Karpas-422 (cell line): Measurements from ENCODE around the gene SENP3. TPM values are rescaled to one million over a fixed set of nuclear protein-coding genes. Genes with fewer than 3 reads are reported as not detected.

Experiments
- DNase-seq: peaks from one replicate; pipeline ENCODE4 v3.0.0-alpha.2; 2015
- H2AFZ ChIP-seq: fragments of 200-600 bp; sonication (generic); 2 replicates; pipeline ENCODE4 v1.6.1; 2014; ENCODE audit warnings: antibody characterized with exemption, low read length, mixed read lengths
- H3K27ac ChIP-seq: fragments of 200-600 bp; sonication (generic); 2 replicates; pipeline ENCODE4 v1.5.1; 2014; ENCODE audit warnings: mild to moderate bottlenecking, low read length, moderate library complexity
- H3K27me3 ChIP-seq: fragments of 200-600 bp; sonication (generic); 2 replicates; pipeline ENCODE4 v1.6.1; 2014; ENCODE audit warnings: low read length, mixed read lengths
- H3K36me3 ChIP-seq: fragments of 200-600 bp; sonication (generic); 2 replicates; pipeline ENCODE4 v1.6.1; 2014; ENCODE audit warnings: low read length, mixed read lengths; ENCODE audit not compliant: insufficient read depth
- H3K4me1 ChIP-seq: fragments of 200-600 bp; sonication (generic); 2 replicates; pipeline ENCODE4 v1.6.1; 2014; ENCODE audit warnings: mild to moderate bottlenecking, low read length, mixed read lengths
- H3K4me2 ChIP-seq: fragments of 200-600 bp; sonication (generic); 2 replicates; pipeline ENCODE4 v1.6.1; 2014; ENCODE audit warnings: low read length, low read depth, mild to moderate bottlenecking; ENCODE audit not compliant: poor library complexity, severe bottlenecking
- H3K4me3 ChIP-seq: fragments of 200-600 bp; sonication (generic); 2 replicates; pipeline ENCODE4 v1.5.1; 2014; ENCODE audit warnings: mild to moderate bottlenecking, antibody characterized with exemption, low read length, mixed read lengths
- H3K79me2 ChIP-seq: fragments of 200-600 bp; sonication (generic); 2 replicates; pipeline ENCODE4 v1.6.1; 2014; ENCODE audit warnings: mild to moderate bottlenecking, low read length, mixed read lengths
- H3K9ac ChIP-seq: fragments of 200-600 bp; sonication (generic); 2 replicates; pipeline ENCODE4 v1.6.0; 2014; ENCODE audit warnings: low read length
- H3K9me2 ChIP-seq: fragments of 200-600 bp; sonication (generic), shearing (Covaris generic); replicated peaks from 2 replicates; pipeline ENCODE4 v1.6.0; 2014; ENCODE audit warnings: mild to moderate bottlenecking, low read length, moderate library complexity; ENCODE audit not compliant: insufficient read depth
- H3K9me3 ChIP-seq: fragments of 300-700, 200-600 bp; sonication (generic); 2 replicates; pipeline ENCODE4 v1.6.1; 2014; ENCODE audit warnings: low read length, mixed read lengths
- H4K20me1 ChIP-seq: fragments of 200-600 bp; sonication (generic); 2 replicates; pipeline ENCODE4 v1.6.1; 2014; ENCODE audit warnings: mild to moderate bottlenecking, antibody characterized with exemption, low read length, low read depth; ENCODE audit not compliant: insufficient read depth
- total RNA-seq: library from RNA; depleted of rRNA; stranded (reverse); fragments of >200 nt; shearing (Covaris generic); gene quantifications from 2 replicates; pipeline ENCODE4 v1.2.3, GENCODE V29; 2014; ENCODE audit warnings: low replicate concordance

Gene SENP3
- total RNA-seq, 1 experiment from 2014 or later, result 62.8 TPM

GRCh38 chr17:7530023-7530900 is 31.5 kb upstream of the SENP3 start:
- Histone ChIP-seq H3K36me3 (no peaks in the 10 kb centered on the region), H3K27ac (no peak overlapping the region), H3K9ac (no peak overlapping the region), H3K79me2 (no peaks in the 10 kb centered on the region), H4K20me1 (no peaks in the 10 kb centered on the region), H3K9me2 (no peaks in the 10 kb centered on the region), H3K4me3 (no peak overlapping the region), H3K9me3 (peaks cover 7% of the 10 kb centered on the region), H3K27me3 (no peaks in the 10 kb centered on the region), H2AFZ (no peak overlapping the region), H3K4me2 (no peak overlapping the region), H3K4me1 (no peaks in the 10 kb centered on the region)
- no peak for DNase-seq

GRCh38 chr17:7538050-7538449 is 23.7 kb upstream of the SENP3 start:
- Histone ChIP-seq H3K9me3 (peaks cover 6% of the 10 kb centered on the region; the same call in 1 of the 2 replicates), H3K4me1 (no peaks in the 10 kb centered on the region), H4K20me1 (no peaks in the 10 kb centered on the region), H3K27me3 (no peaks in the 10 kb centered on the region; the same call in 1 of the 2 replicates), H3K9me2 (no peaks in the 10 kb centered on the region), H3K4me3 (no peak overlapping the region), H3K36me3 (no peaks in the 10 kb centered on the region; the same call in 1 of the 2 replicates), H3K4me2 (no peak overlapping the region), H3K79me2 (no peaks in the 10 kb centered on the region), H2AFZ (no peak overlapping the region), H3K9ac (no peak overlapping the region), H3K27ac (no peak overlapping the region)
- no peak for DNase-seq

- Histone ChIP-seq H3K9me2 (no peaks in the 10 kb centered on the region), H3K4me1 (no peaks in the 10 kb centered on the region), H3K4me3 (no peak overlapping the region), H2AFZ (no peak overlapping the region), H4K20me1 (no peaks in the 10 kb centered on the region), H3K27me3 (no peaks in the 10 kb centered on the region; the same call in 1 of the 2 replicates), H3K79me2 (no peaks in the 10 kb centered on the region), H3K36me3 (no peaks in the 10 kb centered on the region; the same call in 1 of the 2 replicates), H3K27ac (no peak overlapping the region), H3K9ac (no peak overlapping the region), H3K9me3 (peaks cover 6% of the 10 kb centered on the region; the same call in 1 of the 2 replicates), H3K4me2 (no peak overlapping the region)
- DNase-seq, result no peak
These were observed 22.7 kb upstream of the SENP3 start for GRCh38 chr17:7538891-7539545.

GRCh38 chr17:7541074-7541621 is 20.6 kb upstream of the SENP3 start:
- no peaks in the 10 kb centered on the region for H3K9me2 ChIP-seq
- no peaks in the 10 kb centered on the region; the same call in 1 of the 2 replicates for H3K36me3 ChIP-seq
- no peaks in the 10 kb centered on the region for H3K4me1 ChIP-seq
- no peak overlapping the region for H3K4me3 ChIP-seq
- no peak overlapping the region for H3K9ac ChIP-seq
- peaks cover 6% of the 10 kb centered on the region; the same call in 1 of the 2 replicates for H3K9me3 ChIP-seq
- H3K27me3 ChIP-seq, result no peaks in the 10 kb centered on the region; the same call in 1 of the 2 replicates
- no peaks in the 10 kb centered on the region for H3K79me2 ChIP-seq
- no peak for DNase-seq
- H4K20me1 ChIP-seq, result no peaks in the 10 kb centered on the region
- H2AFZ ChIP-seq, result no peak overlapping the region
- no peak overlapping the region for H3K27ac ChIP-seq
- no peak overlapping the region for H3K4me2 ChIP-seq

GRCh38 chr17:7544911-7545310 is 16.8 kb upstream of the SENP3 start:
- Histone ChIP-seq H3K27me3 (no peaks in the 10 kb centered on the region), H3K9ac (no peak overlapping the region), H3K9me3 (no peaks in the 10 kb centered on the region), H4K20me1 (no peaks in the 10 kb centered on the region), H3K4me2 (no peak overlapping the region), H2AFZ (no peak overlapping the region), H3K4me3 (no peak overlapping the region), H3K27ac (no peak overlapping the region), H3K79me2 (no peaks in the 10 kb centered on the region), H3K36me3 (no peaks in the 10 kb centered on the region), H3K4me1 (no peaks in the 10 kb centered on the region), H3K9me2 (no peaks in the 10 kb centered on the region)
- no peak for DNase-seq

GRCh38 chr17:7548585-7549400 is 12.9 kb upstream of the SENP3 start, which contains the start of gene TNFSF12:
TNFSF12 (plus strand) TSS chr17:7549058; CDS start chr17:7549154, 96 bp downstream.
- Histone ChIP-seq H3K4me3 (no peak within 1 kb of the TSS), H3K27me3 (no peaks in the 10 kb centered on the region), H3K9ac (no peak within 1 kb of the TSS), H3K36me3 (no peaks in the 10 kb centered on the region), H3K4me2 (no peak within 1 kb of the TSS), H3K4me1 (no peaks in the 10 kb centered on the region), H3K79me2 (no peaks in the 10 kb centered on the region), H3K9me3 (no peaks in the 10 kb centered on the region), H3K27ac (no peak within 1 kb of the TSS), H3K9me2 (no peaks in the 10 kb centered on the region), H4K20me1 (no peaks in the 10 kb centered on the region), H2AFZ (no peak within 1 kb of the TSS)
- no peak for DNase-seq

GRCh38 chr17:7549401-7550055 is 12.2 kb upstream of the SENP3 start:
- Histone ChIP-seq H3K4me3 (no peak overlapping the region), H3K36me3 (no peaks in the 10 kb centered on the region), H3K9me2 (no peaks in the 10 kb centered on the region), H3K27me3 (no peaks in the 10 kb centered on the region), H4K20me1 (no peaks in the 10 kb centered on the region), H3K4me2 (no peak overlapping the region), H3K79me2 (no peaks in the 10 kb centered on the region), H3K27ac (no peak overlapping the region), H3K9ac (no peak overlapping the region), H2AFZ (no peak overlapping the region), H3K4me1 (no peaks in the 10 kb centered on the region), H3K9me3 (no peaks in the 10 kb centered on the region)
- no peak for DNase-seq
